ENCODE data around the gene TRPM2.

DNA sequence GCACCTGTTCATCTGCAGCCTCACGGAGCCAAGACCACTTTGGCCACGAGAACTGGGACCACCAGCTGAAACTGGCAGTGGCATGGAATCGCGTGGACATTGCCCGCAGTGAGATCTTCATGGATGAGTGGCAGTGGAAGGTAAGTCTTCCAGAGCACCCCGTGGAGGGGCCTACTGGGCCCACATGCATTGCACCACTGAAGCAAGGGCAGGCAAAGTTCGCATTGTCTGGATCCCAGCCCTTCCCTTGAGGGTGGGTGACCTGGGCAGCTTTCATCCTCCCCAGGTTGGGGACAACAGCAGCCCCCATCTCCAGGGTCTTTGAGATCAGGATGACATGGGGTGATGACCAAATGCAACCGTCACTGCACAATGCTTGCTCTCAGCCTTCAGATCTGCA is 37.5 kb downstream of the TRPM2 start:
- TF ChIP-seq, protein P1, sequence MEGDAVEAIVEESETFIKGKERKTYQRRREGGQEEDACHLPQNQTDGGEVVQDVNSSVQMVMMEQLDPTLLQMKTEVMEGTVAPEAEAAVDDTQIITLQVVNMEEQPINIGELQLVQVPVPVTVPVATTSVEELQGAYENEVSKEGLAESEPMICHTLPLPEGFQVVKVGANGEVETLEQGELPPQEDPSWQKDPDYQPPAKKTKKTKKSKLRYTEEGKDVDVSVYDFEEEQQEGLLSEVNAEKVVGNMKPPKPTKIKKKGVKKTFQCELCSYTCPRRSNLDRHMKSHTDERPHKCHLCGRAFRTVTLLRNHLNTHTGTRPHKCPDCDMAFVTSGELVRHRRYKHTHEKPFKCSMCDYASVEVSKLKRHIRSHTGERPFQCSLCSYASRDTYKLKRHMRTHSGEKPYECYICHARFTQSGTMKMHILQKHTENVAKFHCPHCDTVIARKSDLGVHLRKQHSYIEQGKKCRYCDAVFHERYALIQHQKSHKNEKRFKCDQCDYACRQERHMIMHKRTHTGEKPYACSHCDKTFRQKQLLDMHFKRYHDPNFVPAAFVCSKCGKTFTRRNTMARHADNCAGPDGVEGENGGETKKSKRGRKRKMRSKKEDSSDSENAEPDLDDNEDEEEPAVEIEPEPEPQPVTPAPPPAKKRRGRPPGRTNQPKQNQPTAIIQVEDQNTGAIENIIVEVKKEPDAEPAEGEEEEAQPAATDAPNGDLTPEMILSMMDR (IDR thresholded peaks at IDR 0.05): no peak
- TF ChIP-seq POLR2A (IDR thresholded peaks at IDR 0.05): no peak
- no peak for TF ChIP-seq EP300 (IDR thresholded peaks at IDR 0.05)
- TF ChIP-seq POLR2AphosphoS5 (IDR thresholded peaks at IDR 0.05): no peak

Data from stomach (tissue), 4 donors.